Frontal cortex (tissue), 4 donors: ENCODE measurements around the gene ADI1. TPM values are rescaled to one million over a fixed set of nuclear protein-coding genes. Genes with fewer than 3 reads are reported as not detected.

Experiments
- DNase-seq, 2 donors: peaks; one replicate each; pipeline ENCODE4 v3.0.0; 2012; ENCODE audit warnings: low spot score in 2 of 2
- FAIRE-seq: peaks from 2 replicates; lab custom pipeline; 2012; peaks lifted over from hg19 to GRCh38; lab: Jason Lieb, UNC
- total RNA-seq: library from RNA; depleted of rRNA; stranded (reverse); fragments of >200 nt; gene quantifications from one replicate; pipeline ENCODE4 v1.2.3, GENCODE V29; 2014
- donor health status: control.
- donor health status: control.
- donor health status: control.

ADI1 gene
- total RNA-seq, 1 donor from 2014 or later: 11.8 TPM

DNA sequence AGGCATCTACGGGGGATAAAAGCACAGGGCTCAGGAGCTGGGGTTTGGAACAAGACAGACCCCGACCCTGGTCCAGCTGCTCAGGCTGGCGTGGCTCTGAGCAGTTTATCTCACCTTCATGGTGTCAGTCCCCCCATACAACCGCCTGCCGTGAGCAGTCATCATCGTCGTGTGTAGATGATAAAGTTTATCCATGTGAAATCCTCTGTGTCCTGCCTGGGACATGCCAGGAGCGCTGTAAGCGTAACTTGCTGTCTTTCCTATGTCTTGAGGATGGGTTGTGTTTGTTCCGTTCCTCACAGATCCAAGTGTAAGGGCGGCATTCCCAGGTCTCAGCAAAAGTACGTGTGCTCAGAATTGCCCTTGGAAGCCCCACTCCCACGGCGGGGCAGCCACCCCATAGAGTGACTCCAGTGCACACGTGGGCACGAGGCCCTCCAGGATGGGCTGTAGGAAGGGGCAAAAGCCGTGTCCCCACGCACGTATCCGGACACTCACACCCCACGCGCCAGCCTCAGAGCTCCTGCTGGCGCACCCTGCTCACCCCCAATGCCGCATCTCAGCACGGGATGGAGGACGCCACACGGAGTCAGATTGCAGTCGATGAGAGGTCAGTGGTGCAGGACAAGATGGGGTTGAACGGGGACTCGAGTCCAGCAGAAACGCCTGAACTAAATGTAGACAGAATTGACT is 50.9 kb downstream of the ADI1 start:
- no peak for DNase-seq
- no peak for FAIRE-seq

- no peak for FAIRE-seq
- DNase-seq: no peak
These were observed 51.7 kb downstream of the ADI1 start for GRCh38 chr2:3467654-3468053.

DNA sequence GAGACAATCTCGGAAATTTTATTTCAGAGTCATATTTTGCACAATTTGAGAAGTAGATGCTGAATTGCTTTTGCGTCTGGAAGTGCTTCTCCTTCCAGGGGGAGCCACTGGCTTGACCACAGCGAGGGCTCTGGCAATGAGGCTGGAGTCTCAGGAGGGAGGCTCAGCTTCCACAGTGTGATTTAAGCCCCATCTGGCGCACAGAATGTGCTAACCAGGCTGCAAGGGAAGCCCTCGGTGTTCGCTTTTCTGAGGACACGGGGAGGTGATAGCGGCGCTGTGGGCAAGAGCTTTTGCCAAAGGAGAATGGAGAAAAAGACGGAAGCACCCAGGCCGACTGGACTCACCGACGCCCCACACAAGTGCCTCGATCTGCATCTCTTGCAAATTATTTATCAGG is 52.4 kb downstream of the ADI1 start:
- no peak for FAIRE-seq
- DNase-seq: no peak

DNA sequence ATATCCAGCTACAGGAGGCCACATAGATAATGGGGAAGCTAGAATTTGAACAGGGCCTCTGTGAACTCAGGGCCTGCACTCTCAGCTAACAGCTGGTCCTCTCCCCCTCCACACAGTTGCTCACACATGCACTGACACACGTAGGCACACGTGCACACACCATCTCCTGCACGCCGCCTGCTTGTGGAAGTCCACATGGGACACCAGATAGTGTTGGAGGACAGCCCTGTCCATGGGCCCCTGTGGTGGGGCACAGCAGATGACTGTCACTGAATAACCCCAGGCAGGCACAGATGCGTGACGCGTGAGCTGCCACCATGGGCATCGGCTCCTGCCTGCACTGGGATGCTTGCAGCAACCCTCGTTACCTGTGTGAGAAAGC is 52.9 kb downstream of the ADI1 start:
- no peak for FAIRE-seq
- no peak for DNase-seq

DNA sequence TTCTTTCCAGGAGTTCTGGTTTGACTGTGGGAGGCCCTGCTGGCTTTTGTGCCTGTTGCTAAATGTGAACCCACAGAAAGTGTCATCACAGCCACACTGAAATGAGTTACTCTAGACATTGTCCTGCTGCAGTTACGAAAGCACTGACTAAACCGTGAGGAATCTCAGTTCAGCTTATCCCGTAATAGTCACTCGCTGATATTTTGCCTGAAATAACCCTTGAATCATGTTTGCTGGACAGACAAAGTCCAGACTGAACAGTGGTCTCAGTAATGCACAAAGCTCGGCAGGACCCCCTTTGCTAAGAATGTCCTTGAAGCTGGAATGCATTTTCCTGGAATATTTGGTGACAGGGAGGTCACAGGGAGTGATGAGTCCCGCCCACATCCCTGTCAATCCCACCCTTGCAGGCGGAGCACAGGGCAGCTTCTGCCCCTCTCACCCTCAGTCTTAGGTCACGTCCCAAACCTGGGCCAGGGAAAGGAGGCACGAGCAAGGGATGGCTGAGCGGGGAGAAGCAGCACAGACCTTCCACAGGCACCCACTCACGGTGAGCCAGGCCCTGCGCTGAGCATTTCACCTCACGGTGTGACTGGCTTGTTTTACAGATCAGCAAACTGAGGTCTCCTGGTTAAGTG is 53.4 kb downstream of the ADI1 start:
- DNase-seq (no peak), FAIRE-seq (no peak)

GRCh38 chr2:3465328-3465727 is 54.0 kb downstream of the ADI1 start:
- FAIRE-seq (no peak), DNase-seq (no peak)

GRCh38 chr2:3464401-3465005 is 54.8 kb downstream of the ADI1 start:
- DNase-seq (no peak), FAIRE-seq (no peak)

DNA sequence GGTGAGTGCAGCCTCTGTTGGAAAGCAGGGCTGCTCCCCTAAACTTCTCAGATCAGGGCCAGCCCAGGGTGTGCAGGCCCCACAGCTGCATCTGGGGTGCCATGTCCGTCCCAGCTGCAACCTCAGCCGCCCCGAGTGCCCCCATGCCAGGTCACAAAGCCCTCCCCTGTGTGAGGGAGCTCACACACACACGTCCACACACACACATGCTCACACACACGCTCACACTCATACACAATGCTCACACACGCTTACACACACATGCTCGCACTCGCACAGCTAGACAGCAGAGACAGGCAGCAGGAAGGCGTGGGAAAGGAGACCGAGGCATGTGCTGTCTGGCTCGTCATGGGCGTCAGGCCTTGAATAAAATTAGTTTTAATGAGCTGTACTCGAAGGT is 55.4 kb downstream of the ADI1 start:
- FAIRE-seq (no peak), DNase-seq (no peak)

DNA sequence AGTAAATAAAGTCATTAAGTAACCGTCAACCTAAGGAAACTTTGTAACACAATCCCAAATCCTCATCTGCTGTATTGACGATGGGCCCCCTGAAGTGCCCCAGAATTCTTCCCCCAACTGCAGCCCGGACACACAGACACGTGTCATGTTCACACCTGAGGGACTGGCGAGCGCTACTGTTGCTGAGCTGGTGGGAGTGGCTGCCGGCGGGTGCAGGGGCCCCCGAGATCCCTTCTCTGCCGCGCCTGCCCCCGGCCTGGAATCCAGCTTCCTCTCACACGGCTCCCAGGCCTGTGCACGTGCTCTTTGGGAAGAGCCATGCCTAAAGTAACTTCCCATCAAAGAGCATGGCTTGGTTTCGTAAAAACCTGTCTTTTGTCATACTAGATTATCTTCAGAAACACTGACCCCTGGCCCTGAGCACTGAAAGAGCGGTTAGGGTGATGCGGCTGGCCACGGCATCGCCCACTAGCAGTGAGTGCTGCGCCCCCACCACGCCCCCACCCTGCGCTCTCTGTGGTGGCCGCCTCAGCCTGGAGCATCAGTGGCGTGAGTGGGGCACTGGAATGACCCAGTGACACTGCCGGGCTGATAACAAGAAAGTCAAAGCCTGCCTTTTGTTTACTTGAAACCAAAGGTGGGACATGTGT is 56.0 kb downstream of the ADI1 start:
- FAIRE-seq (no peak), DNase-seq (no peak)

DNA sequence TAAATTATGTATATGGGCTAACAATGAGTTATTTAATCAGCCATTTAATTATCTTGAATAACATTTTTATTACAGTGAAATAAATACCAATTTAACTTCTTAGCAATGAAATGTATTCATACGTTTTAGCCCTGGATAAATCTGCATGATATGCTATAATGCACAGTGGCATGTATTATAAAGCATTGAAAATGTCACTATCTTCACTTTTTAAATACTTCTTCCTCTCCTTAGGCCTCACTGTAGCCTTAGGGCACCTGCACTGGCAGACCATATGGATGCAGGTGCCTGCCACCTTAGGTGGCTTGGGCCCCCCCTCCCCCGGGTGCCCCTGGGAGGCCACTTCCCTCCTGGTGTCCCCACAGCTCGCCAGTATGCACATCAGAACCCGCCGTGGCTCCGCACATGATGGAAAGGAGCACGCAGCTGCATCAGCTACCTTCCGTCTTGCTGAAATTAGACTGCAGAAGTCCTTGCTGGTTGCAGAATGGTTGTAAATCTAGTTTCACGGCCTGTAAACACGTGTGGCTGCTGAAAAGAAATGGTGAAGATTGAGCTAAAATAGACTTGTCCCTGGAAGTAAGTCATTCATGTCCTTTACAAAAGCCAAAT is 56.7 kb downstream of the ADI1 start:
- FAIRE-seq: no peak
- no peak for DNase-seq

GRCh38 chr2:3461801-3462492 is 57.4 kb downstream of the ADI1 start:
- peak; percentile 73 to 74 for DNase-seq
- FAIRE-seq: peak; percentile 65

DNA sequence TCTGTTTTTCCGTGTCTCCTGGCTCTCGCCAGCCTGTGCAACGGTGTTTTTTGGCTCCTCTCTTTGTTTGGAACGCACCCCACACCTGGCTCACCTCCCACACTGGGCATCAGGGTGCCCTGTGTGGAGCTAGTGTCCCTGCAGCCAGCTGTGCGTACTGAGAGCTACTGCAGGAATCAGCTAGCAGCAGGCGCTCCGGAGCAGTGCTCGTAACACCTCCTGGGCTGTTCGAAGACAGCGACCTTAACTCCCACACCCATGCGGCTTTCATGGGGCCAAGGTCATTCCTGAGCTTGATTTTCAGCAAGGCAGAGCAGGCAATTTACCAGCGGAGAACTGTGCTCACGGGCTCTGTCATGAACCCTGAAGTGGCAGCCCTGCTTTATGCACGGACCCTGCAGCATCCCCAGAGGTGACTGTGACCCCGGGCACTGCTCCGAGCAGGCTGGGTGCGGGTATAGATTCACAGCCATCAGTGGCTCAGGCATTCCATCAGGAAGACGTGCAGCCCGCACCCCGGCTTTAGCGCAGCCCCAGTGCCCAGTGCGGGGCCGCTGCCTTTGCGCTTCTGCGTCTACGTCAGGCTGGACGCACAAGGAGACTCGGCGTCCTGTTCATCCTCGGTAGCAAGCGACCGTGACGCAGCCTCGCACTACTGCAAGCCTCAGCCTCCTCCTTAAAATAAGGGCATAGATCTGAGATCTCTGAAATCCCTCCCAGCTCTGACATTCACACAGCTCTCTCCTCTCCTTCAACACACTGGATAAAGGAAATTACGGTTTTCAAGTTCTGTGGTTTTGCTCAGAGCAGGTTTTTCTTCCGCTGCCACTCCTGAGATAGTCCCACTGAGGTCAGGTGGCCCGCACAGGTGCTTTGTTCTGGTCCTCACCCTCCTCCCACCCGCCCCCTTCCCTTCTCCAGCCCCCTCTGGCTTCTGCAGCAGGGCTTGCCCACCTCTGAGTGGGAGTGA is 58.2 kb downstream of the ADI1 start:
- FAIRE-seq (no peak), DNase-seq (no peak)

DNA sequence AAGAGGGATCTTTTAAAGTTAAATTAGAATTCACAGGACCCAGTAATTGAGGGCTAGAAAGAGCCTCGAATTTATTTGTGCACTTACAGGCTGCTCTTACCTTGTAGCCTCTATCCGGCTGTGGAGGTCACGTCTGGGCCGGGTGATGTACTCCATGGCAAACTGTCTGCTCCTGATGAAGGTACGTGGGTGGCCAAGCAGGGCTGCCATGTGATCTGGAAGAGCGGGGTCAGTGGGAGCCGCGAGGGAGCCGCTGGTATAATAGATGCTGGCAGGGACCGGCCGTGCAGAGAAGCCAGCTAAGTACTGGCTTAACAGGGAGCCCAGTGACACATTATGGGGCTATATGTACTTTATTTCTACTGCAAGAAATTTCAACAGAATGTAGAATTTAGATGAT is 59.2 kb downstream of the ADI1 start:
- FAIRE-seq: no peak
- DNase-seq: no peak

- DNase-seq: no peak
These were observed 59.9 kb downstream of the ADI1 start for GRCh38 chr2:3459185-3460015.

GRCh38 chr2:3458396-3459184 is 60.7 kb downstream of the ADI1 start:
- DNase-seq (no peak), FAIRE-seq (no peak)

More at GRCh38 chr2:3459185-3460015, 59.9 kb downstream of the ADI1 start:
- no peak for FAIRE-seq

- DNase-seq (no peak), FAIRE-seq (no peak)
These were observed 61.6 kb downstream of the ADI1 start for GRCh38 chr2:3457524-3458395.
